Liver (tissue), 3 donors: ENCODE measurements around the gene CAVIN2.

Experiments used
- EGR1 ChIP-seq, 2 donors: IDR thresholded peaks; 2 replicates each; pipeline ENCODE4 v1.6.1; 2016 to 2018; ENCODE audit warnings: antibody characterized with exemption in 2 of 2, low read depth in 2 of 2
- JUND ChIP-seq, 2 donors: IDR thresholded peaks; 2 replicates each; pipeline ENCODE4 v1.6.1; 2016; ENCODE audit warnings: antibody characterized with exemption in 2 of 2
- NR2F2 ChIP-seq: IDR thresholded peaks from 2 replicates; pipeline ENCODE4 v1.6.1; 2016; ENCODE audit warnings: antibody characterized with exemption
- RAD21 ChIP-seq, 2 donors: IDR thresholded peaks; 2 replicates each; pipeline ENCODE4 v1.6.1; 2016; ENCODE audit warnings: antibody characterized with exemption in 2 of 2, mild to moderate bottlenecking in 2 of 2
- RXRA ChIP-seq, 2 donors: IDR thresholded peaks; 2 replicates each; pipeline ENCODE4 v1.6.1; 2017 to 2018; ENCODE audit warnings: antibody characterized with exemption in 2 of 2, mild to moderate bottlenecking in 1 of 2
- SP1 ChIP-seq: IDR thresholded peaks from 2 replicates; pipeline ENCODE4 v1.6.1; 2018; ENCODE audit warnings: antibody characterized with exemption, mild to moderate bottlenecking
- TAF1 ChIP-seq: conservative IDR thresholded peaks from 2 replicates; pipeline ENCODE4 v1.6.1; 2016; ENCODE audit warnings: antibody characterized with exemption, mild to moderate bottlenecking
- YY1 ChIP-seq: IDR thresholded peaks from 2 replicates; pipeline ENCODE4 v1.6.1; 2016; ENCODE audit warnings: antibody characterized with exemption, mild to moderate bottlenecking
- TF ChIP-seq, protein P1 (sequence below): IDR thresholded peaks from 2 replicates; pipeline ENCODE4 v1.6.1; 2016; ENCODE audit warnings: antibody characterized with exemption
- TF ChIP-seq, protein P2 (sequence below): fragments of 150-350 bp; IDR thresholded peaks from 2 replicates; pipeline ENCODE4 v1.5.1; 2017; ENCODE audit warnings: improper control_type of control experiment, low read depth, low read length; ENCODE audit not compliant: missing input control
- TF ChIP-seq, protein P3 (sequence below): IDR thresholded peaks from 2 replicates; pipeline ENCODE4 v1.6.1; 2016; ENCODE audit warnings: antibody characterized with exemption
- TF ChIP-seq, protein P4 (sequence below): IDR thresholded peaks from 2 replicates; pipeline ENCODE4 v1.6.1; 2016; ENCODE audit warnings: antibody characterized with exemption
- TF ChIP-seq, protein P5 (sequence below): IDR thresholded peaks from 2 replicates; pipeline ENCODE4 v1.6.1; 2016; ENCODE audit warnings: antibody characterized with exemption, mild to moderate bottlenecking
- donor health status: healthy.
- donor health status: healthy.

DNA sequence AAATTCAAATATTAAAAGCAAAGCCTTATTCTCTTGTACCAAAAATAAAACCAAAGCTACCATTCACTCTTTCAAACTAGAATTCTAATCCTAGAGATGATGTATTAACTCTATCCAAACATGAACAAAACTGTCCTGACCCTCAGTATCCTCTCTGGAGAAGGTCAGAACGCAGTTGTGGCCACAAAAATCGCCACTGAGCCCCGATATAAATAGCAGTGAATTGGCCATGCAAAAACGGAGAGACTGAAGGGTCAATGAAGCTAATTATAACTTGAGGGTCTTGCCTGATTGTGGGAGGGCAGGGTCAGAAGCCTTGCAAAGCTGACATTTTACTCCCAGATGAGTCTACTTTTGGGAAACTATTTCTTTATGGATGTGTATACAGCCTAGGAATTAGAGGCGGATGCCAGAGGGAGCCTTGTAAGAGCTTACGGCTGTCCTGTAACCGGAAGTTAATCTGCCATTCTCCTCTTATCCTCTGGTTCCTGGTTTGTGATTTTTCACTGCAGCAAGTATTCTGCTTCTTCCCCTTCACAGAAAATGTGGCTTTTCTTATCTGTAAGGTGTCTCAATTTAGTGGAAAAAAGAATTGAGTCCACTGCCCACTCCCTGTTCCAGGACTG is 28.1 kb downstream of the CAVIN2 start:
- TF ChIP-seq, protein P1, sequence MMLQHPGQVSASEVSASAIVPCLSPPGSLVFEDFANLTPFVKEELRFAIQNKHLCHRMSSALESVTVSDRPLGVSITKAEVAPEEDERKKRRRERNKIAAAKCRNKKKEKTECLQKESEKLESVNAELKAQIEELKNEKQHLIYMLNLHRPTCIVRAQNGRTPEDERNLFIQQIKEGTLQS: no peak
- TF ChIP-seq, protein P2, sequence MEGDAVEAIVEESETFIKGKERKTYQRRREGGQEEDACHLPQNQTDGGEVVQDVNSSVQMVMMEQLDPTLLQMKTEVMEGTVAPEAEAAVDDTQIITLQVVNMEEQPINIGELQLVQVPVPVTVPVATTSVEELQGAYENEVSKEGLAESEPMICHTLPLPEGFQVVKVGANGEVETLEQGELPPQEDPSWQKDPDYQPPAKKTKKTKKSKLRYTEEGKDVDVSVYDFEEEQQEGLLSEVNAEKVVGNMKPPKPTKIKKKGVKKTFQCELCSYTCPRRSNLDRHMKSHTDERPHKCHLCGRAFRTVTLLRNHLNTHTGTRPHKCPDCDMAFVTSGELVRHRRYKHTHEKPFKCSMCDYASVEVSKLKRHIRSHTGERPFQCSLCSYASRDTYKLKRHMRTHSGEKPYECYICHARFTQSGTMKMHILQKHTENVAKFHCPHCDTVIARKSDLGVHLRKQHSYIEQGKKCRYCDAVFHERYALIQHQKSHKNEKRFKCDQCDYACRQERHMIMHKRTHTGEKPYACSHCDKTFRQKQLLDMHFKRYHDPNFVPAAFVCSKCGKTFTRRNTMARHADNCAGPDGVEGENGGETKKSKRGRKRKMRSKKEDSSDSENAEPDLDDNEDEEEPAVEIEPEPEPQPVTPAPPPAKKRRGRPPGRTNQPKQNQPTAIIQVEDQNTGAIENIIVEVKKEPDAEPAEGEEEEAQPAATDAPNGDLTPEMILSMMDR: no peak
- TF ChIP-seq, protein P3, sequence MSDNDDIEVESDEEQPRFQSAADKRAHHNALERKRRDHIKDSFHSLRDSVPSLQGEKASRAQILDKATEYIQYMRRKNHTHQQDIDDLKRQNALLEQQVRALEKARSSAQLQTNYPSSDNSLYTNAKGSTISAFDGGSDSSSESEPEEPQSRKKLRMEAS: no peak
- no peak for TF ChIP-seq YY1
- TF ChIP-seq JUND (IDR thresholded peaks at IDR 0.05): no peak
- TF ChIP-seq, protein P4, sequence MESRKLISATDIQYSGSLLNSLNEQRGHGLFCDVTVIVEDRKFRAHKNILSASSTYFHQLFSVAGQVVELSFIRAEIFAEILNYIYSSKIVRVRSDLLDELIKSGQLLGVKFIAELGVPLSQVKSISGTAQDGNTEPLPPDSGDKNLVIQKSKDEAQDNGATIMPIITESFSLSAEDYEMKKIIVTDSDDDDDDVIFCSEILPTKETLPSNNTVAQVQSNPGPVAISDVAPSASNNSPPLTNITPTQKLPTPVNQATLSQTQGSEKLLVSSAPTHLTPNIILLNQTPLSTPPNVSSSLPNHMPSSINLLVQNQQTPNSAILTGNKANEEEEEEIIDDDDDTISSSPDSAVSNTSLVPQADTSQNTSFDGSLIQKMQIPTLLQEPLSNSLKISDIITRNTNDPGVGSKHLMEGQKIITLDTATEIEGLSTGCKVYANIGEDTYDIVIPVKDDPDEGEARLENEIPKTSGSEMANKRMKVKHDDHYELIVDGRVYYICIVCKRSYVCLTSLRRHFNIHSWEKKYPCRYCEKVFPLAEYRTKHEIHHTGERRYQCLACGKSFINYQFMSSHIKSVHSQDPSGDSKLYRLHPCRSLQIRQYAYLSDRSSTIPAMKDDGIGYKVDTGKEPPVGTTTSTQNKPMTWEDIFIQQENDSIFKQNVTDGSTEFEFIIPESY: no peak
- TF ChIP-seq TAF1: no peak
- no peak for TF ChIP-seq SP1
- no peak for TF ChIP-seq RAD21 (IDR thresholded peaks at IDR 0.05)
- TF ChIP-seq EGR1 (IDR thresholded peaks at IDR 0.05; ENCODE audit: low read depth in 2 of 2): no peak
- no peak for TF ChIP-seq RXRA (IDR thresholded peaks at IDR 0.05)
- TF ChIP-seq, protein P5, sequence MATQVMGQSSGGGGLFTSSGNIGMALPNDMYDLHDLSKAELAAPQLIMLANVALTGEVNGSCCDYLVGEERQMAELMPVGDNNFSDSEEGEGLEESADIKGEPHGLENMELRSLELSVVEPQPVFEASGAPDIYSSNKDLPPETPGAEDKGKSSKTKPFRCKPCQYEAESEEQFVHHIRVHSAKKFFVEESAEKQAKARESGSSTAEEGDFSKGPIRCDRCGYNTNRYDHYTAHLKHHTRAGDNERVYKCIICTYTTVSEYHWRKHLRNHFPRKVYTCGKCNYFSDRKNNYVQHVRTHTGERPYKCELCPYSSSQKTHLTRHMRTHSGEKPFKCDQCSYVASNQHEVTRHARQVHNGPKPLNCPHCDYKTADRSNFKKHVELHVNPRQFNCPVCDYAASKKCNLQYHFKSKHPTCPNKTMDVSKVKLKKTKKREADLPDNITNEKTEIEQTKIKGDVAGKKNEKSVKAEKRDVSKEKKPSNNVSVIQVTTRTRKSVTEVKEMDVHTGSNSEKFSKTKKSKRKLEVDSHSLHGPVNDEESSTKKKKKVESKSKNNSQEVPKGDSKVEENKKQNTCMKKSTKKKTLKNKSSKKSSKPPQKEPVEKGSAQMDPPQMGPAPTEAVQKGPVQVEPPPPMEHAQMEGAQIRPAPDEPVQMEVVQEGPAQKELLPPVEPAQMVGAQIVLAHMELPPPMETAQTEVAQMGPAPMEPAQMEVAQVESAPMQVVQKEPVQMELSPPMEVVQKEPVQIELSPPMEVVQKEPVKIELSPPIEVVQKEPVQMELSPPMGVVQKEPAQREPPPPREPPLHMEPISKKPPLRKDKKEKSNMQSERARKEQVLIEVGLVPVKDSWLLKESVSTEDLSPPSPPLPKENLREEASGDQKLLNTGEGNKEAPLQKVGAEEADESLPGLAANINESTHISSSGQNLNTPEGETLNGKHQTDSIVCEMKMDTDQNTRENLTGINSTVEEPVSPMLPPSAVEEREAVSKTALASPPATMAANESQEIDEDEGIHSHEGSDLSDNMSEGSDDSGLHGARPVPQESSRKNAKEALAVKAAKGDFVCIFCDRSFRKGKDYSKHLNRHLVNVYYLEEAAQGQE: no peak
- TF ChIP-seq NR2F2: no peak
